Measurements from ENCODE around the gene FCGR1A.
"Not testable (repeated sequence)": the region's sequence is repeated elsewhere in the genome, so short reads cannot be mapped to it uniquely, and the experiment has no call there.

The FCGR1A gene

DNA sequence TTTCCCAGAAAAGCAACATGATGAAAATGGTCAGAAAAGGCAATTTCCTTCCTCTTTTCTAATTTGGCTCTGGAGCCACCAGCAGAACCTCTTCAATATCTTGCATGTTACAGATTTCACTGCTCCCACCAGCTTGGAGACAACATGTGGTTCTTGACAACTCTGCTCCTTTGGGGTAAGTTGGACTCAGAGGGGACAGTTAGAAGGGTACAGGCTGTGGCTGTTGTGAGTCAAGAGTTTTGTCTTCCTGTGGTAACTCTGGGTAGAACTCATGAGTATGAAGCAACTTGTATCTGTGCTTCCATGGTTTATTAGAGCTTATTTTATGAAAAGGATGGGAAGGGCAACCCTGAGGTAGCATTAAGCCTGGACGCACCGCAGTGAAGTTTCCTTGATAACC, at the start of gene FCGR1A:
Gene FCGR1A, plus strand, starts transcription at position 95 of the 400 bp plus-strand sequence. Its CDS starts 50 bp downstream, at position 145.
- not testable (repeated sequence) for DNase-seq

GRCh38 chr1:149732781-149733180, 49.7 kb upstream of the FCGR1A start:
- not testable (repeated sequence) for DNase-seq

- DNase-seq = not testable (repeated sequence)
These were observed 47.8 kb upstream of the FCGR1A start for GRCh38 chr1:149734692-149735091.

DNA sequence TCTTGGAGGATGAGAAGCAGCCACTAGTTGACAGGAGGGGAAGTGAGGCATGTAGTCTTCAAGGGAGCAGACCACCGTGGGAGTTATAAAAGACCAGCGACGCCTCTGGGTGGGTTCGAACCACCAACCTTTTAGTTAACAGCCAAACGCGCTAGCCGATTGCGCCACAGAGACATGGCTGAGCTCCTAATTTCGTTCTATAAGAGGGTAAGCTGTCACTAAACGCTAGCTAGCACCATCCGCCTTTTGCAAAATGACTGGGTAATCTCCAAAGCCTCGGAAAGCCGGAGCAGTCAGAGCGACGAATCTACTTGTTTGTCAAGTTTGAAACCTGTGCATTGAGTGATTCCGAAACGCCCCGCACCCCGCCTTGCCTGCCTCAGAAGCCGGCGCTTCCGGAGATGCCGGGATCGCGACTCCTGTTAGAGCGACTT, 42.3 kb upstream of the FCGR1A start:
- not testable (repeated sequence) for DNase-seq

DNA sequence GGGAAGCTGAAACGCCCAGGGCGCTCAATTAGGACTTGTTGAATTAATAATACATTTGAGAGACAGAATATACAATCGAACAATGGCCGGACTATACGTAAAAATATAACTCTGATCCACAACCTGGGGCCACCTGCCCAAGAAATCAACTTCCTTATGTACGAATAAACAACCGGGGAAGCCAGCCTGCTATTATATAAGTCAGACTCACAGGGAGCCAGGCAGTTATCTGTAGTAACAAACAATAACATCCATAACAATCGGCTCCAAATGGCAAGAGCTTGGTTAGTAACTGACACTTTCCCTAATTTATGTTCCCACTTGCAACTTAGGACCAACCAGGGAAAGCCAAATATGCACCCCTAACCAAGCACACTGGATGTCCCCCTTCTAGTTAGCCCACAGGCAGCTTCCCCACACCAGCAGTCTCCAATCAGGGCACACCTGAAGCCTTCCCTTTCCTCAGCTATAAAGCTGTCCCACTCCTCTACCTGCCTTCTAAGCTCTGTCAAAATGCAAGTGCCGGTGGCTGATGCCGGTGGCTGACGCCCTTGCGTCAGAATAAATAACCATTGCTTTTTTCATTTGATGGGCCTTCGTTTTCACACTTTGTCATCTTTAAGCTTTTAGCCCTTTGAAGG, 41.8 kb upstream of the FCGR1A start:
- DNase-seq = not testable (repeated sequence)

- DNase-seq = not testable (repeated sequence)
These were observed 40.6 kb upstream of the FCGR1A start for GRCh38 chr1:149741914-149742313.

GRCh38 chr1:149746463-149747356, 35.8 kb upstream of the FCGR1A start:
- not testable (repeated sequence) for DNase-seq

DNA sequence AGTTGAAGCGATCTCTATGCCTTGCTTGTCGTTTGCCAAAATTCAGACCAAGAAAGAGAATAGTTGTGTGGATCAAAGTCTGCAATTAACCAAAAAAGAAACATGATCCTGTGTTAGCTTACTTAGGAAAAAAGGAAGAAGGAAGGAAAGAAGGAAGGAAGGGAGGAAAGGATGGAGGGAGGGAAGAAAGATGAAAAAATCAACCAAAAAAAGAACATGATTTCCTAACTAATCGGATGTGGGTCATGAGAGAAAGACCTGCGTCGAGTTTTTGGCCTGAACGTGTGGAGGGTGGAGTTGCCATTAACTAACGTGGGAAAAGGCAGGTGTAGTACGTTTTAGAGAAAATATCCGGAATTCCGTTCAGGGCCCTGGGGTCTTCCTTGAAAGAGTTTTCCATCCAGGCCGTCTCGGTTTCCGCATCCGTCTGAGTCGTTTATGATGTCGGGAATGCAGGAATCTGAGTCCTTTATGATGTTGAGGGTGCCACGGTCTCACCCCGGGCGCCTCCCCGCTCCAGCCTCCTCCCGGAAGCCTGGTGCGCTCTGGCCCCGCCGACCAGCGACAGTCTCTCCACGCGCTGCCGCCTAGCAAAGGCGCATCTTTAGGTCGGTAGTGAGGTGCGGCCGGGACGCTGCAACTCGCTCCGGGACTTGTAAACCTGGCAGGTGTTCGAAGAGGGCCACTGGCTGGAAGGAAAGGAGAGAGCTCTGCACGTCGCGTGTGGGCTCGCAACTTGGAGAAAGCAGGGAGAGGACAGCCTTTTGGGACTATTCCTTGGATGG, 34.9 kb upstream of the FCGR1A start:
- not testable (repeated sequence) for DNase-seq

GRCh38 chr1:149748144-149748500, 34.4 kb upstream of the FCGR1A start:
- DNase-seq = not testable (repeated sequence)

DNA sequence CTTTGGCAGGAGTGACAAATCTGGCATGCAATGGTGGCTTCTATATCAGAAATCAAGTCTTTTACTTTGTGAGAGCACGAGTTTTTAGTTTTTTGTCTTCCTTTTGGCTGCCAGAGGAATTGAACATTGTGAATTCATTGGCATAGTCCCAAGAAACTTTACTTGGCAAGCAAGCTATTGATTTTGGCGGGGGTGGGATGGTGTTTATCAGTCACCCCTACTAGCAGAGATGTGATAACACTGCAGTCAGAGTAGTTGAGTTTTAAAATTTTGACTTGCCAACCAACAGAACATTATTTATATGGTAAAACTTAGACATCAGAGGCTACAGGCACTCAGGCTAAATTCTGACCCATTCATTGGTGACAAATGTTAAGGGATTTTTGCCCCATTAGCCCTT, 31.9 kb upstream of the FCGR1A start:
- DNase-seq = not testable (repeated sequence)

- DNase-seq = not testable (repeated sequence)
These were observed 30.3 kb upstream of the FCGR1A start for GRCh38 chr1:149752186-149752585.

- DNase-seq = not testable (repeated sequence)
These were observed 29.0 kb upstream of the FCGR1A start for GRCh38 chr1:149753466-149753865.

- DNase-seq = not testable (repeated sequence)
These were observed 27.2 kb upstream of the FCGR1A start for GRCh38 chr1:149755294-149755693.

DNA sequence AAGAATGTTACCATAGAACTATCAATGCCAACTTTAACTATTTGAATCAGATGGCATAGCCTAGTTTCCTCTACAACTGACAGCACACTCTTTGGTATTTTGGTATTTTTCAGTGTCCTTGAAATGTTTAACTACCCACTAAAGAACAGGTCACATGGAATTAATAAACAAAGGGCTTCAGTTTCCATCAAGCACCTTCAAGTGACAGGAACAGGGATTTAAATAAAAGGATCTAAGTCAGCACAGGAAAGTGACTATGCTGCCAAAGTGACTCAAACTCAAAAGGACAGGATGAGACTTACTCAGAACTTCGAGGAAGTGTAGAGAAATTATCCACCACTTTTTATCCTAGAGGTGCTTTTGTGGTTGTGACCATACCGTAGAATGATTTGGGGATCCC, 20.2 kb upstream of the FCGR1A start:
- not testable (repeated sequence) for DNase-seq

- not testable (repeated sequence) for DNase-seq
These were observed 18.2 kb upstream of the FCGR1A start for GRCh38 chr1:149764087-149764800.

DNA sequence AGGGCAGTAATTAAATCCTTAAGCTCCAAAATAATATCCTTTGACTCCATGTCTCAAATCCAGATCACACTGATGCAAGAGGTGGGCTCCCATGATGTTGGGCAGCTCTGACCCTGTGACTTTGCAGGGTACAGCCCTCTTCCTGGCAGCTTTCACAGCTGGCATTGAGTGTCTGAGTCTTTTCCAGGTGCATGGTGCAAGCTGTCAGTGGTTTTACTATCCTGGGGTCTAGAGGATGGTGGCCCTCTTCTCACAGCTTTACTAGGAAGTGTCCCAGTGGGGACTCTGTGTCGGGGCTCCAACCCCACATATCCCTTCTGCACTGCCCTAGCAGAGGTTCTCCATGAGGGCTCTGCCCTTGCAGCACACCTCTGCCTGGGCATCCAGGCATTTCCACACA, 16.3 kb upstream of the FCGR1A start:
- DNase-seq = not testable (repeated sequence)

- DNase-seq = not testable (repeated sequence)
These were observed 13.3 kb upstream of the FCGR1A start for GRCh38 chr1:149769216-149769615.

DNA sequence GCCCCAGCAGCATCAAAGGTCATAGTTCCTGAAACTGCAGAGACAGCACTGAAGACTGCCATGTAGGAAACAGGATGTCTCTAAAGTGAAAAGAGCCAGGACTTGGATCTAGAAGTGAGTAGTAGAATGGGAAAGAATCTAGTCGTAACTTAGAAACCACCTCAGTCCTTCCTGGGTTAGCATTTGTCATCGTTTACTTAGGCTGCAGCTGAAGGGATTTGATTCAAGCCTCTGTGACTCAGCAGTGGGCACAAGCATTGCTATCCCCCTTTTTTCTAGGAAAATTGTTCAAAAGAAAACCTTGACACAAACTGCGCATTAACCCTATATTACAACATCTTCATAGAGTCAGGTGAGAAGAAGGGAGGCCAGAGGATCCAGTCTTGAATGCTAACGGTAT, 11.8 kb upstream of the FCGR1A start:
- not testable (repeated sequence) for DNase-seq

DNA sequence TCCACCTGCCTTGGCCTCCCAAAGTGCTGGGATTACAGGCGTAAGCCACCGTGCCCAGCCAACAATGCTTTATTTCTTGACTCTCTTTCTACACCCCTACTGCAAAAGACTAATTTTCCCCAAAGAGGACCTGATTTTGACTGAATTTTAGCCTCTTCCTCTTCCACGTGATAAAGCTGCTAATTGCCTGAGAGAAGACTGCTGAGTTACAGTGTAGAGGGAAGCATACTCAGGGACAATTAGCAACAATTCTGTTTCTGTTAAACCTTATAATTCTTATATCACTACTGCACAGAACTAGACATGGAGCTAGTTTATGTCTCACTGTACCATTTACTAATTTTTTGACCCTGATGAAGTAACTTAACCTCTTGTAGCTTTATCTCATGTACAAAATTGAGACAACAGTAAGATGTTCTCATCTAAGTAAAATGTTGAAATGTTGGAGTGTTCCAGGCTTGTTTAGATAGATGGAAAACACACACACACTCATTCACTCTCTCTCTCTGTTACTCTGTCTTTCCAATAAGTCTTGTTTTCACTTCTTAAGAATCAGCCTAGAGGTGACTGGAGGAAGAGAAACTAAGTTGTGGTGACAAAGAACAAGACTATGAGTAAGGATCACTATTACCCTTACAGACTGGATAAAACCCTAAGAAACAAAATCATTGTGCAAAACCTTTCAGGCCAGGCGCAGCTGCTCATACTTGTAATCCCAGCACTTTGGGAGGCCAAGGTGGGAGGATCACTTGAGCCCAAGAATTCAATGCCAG, 10.7 kb upstream of the FCGR1A start:
- not testable (repeated sequence) for DNase-seq

DNA sequence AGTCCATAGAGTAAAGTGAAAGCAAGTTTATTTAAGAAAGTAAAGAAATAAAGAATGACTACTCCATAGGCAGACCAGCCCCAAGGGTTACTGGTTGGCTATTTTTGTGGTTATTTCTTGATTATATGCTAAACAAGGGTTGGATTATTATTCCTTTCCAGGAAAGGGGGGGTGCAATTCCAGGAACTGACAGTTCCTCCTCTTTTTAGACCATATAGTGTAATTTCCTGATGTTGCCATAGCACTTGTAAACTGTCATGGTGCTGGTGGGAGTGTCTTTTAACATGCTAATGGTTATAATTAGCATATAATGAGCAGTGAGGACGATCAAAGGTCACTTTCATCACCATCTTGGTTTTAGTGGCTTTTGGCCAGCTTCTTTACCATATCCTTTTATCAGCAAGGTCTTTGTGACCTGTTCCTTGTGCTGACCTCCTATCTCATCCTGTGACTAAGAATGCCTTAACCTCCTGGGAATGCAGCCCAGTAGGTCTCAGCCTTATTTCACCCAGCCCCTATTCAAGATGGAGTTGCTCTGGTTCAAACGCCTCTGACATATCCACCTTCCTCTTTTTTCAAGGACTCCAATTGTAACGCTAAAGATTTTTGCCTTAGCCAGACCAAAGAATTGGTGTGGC, 6.9 kb upstream of the FCGR1A start:
- not testable (repeated sequence) for DNase-seq

- not testable (repeated sequence) for DNase-seq
These were observed 5.4 kb upstream of the FCGR1A start for GRCh38 chr1:149777084-149777483.
